ENCODE results near the gene FBXL17.

The FBXL17 gene

DNA sequence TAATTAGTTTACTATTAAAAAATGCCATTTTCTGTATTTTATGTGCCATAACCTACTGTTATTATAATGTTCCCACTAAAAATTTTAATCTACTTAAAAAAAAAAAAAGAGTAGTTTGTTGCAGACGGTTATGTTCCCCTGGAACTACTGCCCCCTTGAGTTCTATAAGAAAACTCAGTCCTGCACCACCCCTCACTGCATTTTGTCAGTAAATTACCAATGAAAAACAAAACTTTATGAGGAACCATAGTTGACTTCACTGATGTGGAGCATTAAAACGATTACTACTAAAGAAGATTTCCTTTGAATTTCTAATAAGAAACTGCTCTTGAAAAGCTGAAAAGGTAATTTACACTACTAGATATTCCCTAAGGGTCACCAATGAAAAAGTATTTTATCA, 288.7 kb downstream of the FBXL17 start:
- peak; percentile 39 for DNase-seq (ENCODE audit: low read depth, low spot score)

DNA sequence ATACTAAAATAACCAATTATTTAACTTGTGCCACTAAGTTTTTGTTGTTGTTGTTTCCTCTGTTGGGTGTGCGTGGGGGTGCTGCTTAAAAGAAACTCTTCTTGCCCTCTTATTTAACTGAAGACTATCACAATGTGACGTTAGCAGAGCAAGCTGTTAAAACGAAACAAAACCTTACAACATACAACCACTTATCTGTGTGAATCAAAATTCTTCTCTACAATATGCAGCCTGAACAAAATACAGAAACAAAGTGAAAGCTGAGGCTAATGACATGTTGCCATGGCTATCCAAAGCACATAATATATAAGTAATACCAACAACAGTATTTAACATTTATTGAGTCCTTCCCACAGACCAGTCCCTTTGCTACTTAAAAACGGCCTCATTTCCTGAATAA, 291.0 kb downstream of the FBXL17 start:
- DNase-seq (ENCODE audit: low read depth, low spot score) = no peak

DNA sequence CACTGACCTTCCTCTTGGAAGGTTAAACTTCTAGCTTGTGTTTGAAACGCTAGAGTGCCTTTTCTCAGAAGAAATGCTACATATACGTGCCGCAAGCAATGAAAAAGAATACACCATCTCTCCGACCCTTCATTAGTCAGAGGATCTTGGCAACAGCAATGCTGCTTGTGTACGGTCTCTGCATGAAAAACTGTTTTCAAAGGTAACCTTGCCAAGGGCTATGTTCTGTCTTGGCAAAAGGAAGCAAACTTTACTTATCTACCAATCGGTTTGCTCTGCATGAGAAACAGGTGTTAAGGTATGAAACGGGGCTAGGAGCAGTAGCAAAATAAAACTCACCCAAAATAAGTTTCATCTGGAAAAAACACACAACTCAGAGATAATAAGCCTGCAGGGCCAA, 297.8 kb downstream of the FBXL17 start:
- DNase-seq (ENCODE audit: low read depth, low spot score) = peak; percentile 61

DNA sequence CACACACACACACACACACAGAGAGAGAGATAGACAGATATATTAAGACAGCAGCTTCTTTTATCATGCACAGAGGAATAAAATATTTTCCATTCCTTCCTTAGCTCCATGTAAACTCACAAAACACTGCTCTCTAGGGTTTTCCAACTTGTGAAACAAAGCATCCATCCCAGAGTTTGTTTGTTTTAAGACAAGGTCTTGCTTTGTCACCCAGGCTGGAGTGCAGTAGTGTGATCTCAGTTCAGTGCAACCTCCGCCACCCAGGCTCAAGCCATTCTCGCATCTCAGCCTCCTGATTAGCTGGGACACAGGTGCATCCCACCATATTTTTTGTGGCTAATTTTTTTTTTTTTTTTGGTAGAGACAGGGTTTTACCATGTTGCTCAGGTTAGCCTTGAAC, 298.7 kb downstream of the FBXL17 start:
- DNase-seq (ENCODE audit: low read depth, low spot score) = no peak

DNA sequence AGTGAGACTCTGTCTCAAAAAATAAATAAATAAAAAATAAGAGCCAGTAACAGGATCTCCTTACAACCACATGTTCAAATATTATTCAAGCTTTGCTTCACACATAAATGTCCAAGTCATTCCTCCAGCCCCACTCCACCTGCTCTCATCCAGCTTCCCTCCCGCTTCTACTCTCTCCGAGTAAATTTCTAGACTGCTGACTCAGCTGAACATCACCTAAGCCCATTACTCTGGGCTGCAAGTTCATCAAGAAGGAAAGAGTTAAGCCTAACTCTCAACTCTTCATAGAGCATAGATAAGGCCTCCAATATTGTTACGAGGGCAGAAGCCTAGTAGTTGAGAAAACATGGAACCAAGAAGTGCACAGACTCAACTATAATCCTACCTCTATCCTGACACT, 300.2 kb downstream of the FBXL17 start:
- DNase-seq (ENCODE audit: low read depth, low spot score) = no peak

DNA sequence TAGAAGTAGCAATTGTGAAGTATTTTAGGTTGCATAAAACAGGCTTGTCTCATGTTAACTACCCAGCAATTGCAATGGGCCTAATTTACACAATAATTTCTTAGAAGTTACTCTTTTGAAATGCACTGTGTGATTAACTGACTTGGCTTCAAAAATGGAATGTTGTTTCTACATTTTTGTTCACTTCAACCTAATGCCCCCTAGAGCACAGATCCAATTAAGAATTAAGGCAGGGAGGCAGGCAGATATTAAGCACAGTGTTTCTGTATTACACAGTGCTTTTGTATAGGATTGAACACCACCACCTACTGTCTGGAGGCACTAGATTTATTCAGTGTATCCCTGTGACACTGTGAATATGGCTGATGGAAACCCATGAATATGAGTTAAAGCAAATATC, 302.1 kb downstream of the FBXL17 start:
- peak; percentile 29 for DNase-seq (ENCODE audit: low read depth, low spot score)

DNA sequence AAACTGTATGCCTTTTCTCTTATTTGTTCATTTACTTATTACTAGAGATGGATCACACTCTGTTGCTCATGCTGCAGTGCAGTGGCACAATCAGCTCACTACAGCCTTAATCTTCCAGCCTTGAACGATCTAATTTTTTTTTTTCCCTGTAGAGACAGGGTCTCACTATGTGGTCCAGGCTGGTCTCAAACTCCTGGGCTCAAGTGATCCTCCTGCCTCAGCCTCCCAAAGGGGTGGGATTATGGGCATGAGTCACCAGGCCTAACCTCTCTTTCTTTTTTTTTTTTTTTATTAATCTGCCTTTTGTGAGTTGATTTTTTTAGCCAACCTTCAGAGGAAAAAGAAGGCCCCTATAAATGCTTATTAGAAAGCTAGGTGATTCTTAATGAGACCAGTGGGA, 303.0 kb downstream of the FBXL17 start:
- DNase-seq (ENCODE audit: low read depth, low spot score) = no peak

DNA sequence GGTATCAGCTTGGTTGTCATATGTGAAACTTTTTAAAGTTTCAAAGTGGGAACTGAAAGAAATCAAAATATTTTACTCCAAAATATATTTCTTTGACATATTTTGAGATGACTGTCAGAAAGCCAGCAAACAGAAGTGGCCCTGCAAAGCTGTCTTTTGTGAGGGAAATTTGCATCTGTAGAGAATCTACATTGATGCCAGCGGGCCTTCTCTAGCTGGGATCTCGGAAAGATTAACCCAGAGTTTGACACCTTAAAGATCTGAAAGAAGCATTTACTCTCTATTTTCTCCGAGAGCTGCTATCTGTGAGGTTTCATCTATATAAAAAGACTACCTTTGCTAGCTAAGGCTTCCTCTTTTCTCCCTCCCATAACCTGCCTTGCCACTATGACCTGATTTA, 303.6 kb downstream of the FBXL17 start:
- no peak for DNase-seq (ENCODE audit: low read depth, low spot score)

DNA sequence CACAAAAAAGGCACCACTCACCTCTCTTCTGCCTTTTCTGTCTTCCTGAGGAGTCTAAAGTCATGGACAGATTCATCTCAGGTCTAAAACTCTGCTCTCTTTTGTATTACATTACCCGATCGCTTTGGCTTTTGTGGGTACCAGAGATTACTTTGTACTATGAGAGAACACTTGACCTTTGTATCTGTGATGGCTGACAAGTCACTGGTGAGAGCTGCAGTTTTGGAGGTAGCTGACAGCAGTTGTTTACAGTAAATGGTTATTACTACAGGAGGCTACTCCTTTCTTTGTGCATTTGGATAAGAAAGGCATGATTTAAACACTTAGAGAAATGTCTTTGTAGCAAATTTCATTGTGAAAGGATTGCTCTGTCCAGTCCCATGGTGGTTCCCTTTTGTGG, 307.3 kb downstream of the FBXL17 start:
- DNase-seq (ENCODE audit: low read depth, low spot score) = no peak

DNA sequence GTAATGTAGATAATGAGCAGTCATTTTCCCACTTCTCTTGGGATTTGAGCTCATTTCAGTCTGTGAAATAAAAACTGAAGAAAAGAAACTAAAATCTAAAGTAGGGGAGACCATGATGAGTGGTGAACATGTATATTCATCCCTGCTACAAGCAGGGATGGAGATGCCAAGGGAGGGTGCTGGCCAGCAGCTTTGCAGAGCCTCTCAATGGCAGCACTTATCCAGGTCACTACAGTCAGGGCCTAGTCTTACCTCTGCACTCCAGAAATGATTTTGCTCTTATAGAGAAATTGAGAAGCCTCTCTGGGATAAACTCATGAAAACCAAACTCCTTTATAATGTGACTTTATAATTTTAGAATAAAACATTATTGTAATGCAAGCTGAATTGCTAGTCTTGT, 317.6 kb downstream of the FBXL17 start:
- DNase-seq (ENCODE audit: low read depth, low spot score) = no peak

DNA sequence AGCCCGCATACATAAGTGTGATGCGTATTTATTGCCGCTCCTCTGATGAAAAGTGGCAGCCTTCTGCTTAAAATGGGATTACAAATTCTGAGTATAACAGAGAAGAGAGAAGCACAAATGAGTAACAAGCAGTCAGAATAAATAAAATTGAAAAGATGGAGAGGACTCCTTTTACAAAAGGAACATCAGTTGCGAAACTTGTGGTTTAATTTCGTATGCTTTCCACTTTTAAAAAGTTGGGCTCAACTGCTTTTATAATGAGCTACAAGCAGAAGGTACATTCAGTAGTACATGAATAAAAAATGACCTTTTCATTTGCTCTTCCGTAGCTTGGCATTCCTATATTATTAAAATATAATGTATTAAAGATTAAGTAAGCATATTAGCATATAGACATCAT, 320.0 kb downstream of the FBXL17 start:
- DNase-seq (ENCODE audit: low read depth, low spot score) = peak; percentile 16

DNA sequence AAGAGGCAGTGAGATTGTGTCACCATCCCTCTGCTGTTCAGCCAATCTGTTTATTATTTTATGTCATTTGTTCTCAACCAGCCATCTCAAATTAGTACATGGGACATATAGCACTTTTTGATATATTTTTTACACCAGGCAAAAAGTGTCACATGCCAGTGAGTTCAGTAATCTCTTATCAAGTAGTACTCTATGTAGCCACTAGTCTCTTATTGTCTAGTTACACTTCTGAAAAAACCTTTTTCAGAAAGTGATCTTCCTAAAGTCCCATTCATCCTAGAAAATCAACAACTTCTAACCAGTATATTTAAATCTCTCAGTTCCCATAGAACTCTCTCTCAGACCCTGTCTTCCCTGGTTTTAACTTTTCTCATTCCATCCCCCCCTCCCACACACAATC, 321.6 kb downstream of the FBXL17 start:
- no peak for DNase-seq (ENCODE audit: low read depth, low spot score)

DNA sequence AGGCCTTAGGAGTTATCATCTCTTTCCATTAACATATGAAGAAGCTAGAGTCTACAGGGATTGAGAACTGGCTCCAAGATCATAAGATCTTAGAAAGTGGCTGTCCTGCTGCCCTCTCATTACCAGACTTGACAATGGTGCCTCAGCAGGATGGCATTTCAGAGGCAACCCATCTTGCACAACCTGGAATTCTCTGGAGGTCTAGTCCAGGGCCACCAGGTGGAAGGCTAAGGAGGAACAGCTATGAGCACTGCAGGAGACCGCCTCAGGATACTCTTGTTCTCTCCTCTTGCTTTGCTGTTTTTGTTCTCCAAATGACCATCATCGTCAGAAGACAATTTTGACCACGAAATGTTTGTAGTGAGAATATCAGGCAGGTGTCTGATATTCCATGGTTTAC, 322.6 kb downstream of the FBXL17 start:
- no peak for DNase-seq (ENCODE audit: low read depth, low spot score)

DNA sequence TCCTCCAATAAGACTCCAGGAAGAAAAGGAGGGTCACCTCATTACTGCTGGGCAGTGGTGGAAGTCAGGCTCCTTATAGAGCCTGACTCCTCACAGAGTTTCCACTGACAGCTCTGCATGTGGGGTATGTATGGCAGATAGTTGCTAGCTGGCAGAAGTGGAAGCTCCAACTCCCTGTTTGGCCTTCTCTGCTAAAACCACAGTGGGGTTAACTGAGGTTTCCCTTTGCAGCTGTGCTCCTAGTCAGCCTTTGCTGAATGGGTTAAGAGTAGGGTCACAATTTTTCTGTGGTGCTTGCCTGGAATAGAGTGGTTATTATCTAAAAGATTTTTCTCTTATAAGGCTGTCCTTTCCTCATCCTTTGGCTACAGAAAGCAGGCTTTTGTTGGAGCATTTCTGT, 327.5 kb downstream of the FBXL17 start:
- no peak for DNase-seq (ENCODE audit: low read depth, low spot score)

DNA sequence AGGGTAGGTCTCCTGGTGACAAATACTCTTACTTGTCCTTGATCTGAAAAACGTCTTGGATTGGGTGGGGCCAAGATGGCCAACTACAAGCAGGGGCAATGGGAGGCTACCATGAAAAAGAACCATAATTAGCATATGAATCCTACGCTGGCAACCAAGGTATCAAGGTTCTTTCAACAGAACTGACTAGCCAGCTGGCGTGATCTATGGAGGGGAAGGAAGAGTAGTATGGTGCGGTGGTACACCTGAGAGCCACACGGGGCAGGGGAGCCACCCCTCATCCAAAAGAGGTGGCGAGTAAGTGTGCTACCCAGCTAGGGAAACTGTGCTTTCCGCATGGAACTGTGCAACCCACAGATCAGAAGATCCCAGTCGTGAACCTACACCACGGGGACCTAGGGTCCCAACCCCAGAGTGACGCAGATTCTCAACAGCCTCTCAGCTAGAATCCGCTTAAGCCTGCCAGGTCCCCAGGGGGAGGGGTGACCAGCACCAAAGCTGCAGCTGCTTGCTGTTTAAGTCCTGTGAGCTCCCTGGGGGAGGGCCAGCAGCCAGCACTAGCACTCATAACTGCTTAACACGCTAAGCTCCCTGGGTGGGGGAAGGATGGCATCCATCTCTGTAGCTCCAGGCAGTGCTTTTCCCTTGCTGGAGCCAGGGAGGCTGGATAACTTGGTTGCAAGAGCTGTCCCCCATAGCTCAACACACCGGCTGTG, 334.8 kb downstream of the FBXL17 start:
- no peak for DNase-seq (ENCODE audit: low read depth, low spot score)

DNA sequence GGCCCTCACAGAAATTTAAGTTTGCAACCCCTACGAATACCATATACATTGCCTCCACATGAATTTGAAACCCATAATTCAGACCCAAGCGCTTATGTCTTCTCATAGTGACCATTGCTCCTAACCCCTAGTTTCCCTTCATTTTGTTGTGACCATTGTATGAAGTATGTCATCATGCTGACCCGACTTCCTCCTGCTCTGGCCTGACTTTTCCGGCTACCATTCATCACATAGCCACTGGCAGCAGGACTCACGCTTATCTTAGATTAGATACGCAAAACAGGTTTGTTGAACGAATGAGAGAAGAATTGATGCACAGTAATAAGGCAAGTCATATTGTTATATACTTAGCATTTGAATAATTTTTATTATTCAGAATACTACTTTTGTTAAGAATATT, 345.4 kb downstream of the FBXL17 start:
- no peak for DNase-seq (ENCODE audit: low read depth, low spot score)

DNA sequence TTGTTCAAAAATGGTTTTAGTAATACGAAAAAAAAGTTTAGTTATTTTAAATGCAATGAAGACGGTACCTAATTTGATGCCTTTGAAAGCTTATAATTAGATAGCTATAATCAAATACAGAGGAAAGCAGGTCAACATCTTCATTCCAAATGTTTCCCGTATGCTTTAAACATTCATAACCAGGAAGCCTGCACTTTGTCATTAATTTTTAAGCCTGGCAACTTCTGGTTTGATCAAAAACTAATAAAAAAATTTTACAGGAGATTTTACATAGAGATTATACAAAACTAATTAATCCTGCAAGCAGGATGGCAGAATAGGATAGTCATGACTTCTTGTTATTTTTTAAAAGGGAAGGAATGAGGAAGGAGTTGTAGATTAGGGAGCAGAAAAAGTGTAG, 353.0 kb downstream of the FBXL17 start:
- no peak for DNase-seq (ENCODE audit: low read depth, low spot score)

DNA sequence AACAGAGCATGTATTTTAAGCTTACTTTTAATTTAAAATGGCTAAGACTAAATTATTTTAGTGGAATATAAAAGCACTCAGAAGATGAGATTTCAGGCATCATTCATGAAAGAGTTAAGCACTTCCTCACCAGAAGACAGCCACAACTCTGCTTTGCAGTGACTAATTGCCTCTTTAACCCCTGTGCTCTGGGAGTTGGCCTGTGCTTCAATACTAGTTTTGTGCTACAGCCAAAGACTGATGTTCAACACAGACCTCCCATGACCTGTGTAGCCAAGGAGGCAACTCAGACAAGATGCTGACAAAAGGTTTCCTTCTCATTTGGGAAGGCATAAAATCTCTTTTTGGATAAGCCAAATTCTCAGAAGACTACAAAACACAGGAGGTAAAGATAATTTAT, 353.5 kb downstream of the FBXL17 start:
- peak; percentile 2 for DNase-seq (ENCODE audit: low read depth, low spot score)

DNA sequence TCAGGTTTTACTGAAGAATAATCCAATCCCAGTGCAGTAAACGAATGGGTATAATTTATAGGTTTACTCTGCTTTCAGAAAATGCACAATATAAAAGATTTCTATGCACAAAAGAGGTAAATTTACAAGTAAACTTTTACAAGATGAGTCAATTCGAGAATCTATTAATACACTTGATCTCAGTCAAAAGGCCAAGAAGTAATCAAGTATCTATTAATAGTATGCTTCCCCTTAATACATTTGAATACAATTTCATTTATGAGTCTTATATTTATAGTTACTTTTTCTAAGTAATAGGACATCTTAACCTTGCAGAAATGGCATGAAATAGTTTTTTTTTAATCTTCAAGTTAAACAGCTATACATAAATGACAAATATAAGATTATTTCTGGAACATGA, 355.9 kb downstream of the FBXL17 start:
- DNase-seq (ENCODE audit: low read depth, low spot score) = no peak

DNA sequence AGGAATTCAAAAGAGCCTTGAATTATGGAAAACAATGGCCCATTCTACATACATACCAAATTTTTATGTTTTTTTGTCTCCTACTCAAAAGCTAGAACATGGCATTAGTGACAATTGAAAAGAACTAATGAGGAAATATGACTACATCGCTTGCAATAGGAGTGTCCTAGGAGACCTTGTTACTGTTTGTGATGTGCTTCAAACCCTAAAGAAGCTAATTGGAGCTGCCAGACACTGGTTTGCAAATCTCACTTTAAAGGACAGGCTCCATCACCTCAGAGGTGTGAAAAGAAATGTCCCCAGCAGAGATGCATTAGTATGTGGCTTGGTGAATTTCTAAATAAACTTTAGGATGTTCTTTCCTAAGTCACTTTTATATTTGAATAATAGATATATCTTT, 356.9 kb downstream of the FBXL17 start:
- no peak for DNase-seq (ENCODE audit: low read depth, low spot score)

DNA sequence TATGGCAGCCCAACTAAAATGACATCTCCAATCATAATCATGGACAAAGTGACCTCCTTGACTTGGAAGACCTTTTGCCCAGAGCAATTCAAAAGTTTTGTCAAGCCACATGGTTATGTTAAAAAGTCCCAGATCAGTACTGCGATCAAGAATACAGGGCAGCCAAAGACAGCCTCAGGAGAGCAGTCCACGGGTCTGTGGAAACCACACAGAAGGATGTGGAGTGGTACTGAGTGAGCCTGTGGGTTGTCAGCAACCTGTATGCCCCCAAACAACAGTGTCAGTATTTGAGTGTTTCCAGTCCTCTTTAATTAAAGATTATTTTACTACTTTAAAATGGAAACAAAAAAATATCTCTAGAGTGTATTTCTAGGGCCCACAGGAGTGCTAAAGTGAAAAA, 365.8 kb downstream of the FBXL17 start:
- DNase-seq (ENCODE audit: low read depth, low spot score) = no peak

DNA sequence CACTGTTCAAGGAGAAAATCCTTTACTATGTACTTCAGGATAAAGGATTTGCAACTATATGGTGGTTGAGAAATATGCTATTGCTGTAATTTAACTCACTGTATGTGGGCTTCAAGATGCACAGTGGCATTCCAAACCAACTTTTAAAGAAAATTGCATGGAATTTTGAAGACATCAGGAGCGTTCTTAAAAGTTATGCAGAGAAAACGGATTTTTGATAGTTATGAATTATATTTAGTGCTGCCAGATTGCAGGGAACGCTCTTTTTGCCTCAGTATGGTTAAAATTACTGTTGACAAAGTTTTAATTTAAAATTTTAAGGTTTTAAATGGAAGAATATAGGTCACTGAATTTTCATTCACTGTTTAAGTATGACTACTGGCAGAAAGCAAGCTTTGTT, 375.1 kb downstream of the FBXL17 start:
- DNase-seq (ENCODE audit: low read depth, low spot score) = no peak

DNA sequence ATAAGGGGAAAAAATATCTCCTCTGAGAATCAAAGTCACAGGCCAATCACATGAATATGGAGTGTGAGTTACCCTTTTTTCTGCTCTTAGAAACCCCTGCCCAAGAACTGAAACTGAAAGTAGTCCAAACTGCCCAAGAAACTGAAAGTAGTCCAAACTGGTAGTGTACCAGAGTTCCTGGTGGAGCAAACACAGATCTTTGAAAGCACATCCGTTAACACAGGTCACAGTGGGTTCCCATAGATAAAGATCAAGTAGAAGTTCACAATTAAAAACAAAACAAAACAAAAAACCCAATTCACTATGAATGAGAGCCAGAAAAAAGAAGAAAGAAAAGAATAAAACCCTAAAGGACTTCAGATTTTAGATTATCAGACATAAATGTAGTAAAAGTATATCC, 378.7 kb downstream of the FBXL17 start:
- DNase-seq (ENCODE audit: low read depth, low spot score) = peak; percentile 68

DNA sequence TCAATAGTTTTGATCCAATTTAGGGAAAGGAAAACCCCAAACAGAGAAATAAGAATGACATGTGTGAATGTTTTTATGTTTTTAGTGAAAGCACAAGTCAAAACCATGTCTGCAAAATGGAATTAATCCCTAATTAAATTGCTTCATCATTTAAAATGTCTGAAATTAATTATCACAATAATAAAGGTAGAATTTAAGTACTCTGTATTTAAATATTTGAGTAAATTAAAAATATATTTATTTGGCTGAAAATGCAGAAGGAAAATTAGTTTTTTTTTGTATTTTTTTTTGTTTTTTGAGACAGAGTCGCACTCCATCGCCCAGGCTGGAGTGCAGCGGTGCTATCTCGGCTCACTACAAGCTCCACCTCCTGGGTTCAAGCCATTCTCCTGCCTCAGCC, 380.7 kb downstream of the FBXL17 start:
- DNase-seq (ENCODE audit: low read depth, low spot score) = no peak

All from astrocyte of the hippocampus (primary cell).